ENCODE results near the gene ARID1A.

The ARID1A gene

DNA sequence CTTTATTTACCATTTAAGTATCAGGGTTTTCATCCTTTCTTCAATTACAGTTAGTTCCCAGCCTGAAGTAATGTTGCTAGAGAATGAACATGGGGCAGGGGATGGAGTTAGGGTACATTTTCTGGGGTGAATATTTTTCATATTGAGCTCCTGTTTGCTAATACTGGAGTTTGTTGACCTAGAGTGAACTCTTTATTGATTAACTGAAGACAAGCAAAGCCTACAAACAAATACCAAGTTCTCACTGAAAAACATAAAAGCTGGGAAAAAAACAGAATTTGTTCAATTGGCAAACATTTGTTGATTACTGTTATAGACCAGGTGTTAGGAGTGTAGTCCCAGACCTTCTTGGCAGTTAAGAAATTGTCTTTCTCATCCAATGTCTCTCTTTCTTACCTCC lies 63.7 kb downstream of the ARID1A start:
- DNase-seq (ENCODE audit: low read depth, low spot score) = no peak

DNA sequence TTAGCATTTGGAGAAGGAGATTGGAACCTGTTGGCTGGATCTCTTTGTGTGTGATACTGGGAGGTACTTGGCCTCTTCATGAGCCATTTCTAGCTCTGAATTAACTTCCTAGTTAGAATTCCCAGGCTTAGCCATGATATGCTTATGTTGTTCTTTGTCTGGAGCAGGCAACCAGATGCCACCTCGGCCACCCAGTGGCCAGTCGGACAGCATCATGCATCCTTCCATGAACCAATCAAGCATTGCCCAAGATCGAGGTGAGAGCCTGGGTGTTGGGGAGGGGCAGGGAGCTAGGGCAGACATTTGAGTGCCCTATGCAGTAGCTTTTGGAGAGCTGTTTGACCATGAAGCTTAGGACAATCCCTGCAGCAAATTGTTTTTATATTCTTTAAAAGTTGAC lies 65.4 kb downstream of the ARID1A start:
- DNase-seq (ENCODE audit: low read depth, low spot score) = no peak

DNA sequence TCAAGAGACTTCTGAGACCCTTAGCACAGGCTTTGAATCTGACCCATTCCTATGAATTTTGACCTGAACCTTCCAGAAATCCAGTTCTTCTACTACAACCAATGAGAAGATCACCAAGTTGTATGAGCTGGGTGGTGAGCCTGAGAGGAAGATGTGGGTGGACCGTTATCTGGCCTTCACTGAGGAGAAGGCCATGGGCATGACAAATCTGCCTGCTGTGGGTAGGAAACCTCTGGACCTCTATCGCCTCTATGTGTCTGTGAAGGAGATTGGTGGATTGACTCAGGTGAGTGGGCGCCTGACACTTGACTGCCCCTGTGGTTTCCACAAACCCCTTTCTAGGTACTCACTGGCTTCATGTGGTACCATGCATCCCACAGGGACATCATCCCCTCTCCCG lies 71.9 kb downstream of the ARID1A start:
- no peak for DNase-seq (ENCODE audit: low read depth, low spot score)

DNA sequence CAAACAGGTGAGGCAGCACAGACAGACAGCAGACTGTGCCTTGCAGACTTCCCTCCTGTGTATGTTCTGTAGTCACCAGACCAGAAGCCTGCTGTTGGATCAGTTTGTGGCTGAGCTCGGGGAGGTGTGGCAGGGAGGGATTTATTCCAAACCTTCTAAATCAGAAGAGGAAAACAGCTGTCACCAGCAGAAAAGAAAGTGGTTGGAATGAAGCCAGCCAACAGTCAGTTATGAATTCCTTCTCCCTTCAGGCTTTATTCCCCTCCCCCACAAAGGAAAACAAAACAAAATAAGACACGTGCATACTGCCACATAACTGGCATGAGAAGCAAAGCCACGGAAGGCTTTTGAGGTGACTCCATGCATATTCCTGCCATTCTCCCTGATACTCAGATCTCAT lies 72.9 kb downstream of the ARID1A start:
- DNase-seq (ENCODE audit: low read depth, low spot score) = no peak

DNA sequence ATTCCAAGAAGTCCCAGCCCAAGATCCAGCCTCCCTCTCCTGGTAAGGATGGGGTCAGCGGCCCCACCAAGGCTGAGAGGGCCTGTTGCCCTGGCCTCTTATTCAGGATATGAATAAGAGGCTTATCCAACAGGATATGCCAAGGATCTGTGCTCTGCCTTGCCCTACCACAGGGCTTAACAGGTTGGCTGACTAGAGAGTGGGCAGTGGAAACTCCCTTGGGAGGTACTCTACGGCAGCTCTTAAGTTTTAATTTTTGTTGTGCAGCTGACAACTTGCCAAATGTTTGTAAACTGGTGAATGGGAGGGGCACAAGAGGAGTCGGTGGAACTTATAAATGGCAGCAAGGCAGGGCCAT lies 75.4 kb downstream of the ARID1A start:
- DNase-seq (ENCODE audit: low read depth, low spot score) = no peak

DNA sequence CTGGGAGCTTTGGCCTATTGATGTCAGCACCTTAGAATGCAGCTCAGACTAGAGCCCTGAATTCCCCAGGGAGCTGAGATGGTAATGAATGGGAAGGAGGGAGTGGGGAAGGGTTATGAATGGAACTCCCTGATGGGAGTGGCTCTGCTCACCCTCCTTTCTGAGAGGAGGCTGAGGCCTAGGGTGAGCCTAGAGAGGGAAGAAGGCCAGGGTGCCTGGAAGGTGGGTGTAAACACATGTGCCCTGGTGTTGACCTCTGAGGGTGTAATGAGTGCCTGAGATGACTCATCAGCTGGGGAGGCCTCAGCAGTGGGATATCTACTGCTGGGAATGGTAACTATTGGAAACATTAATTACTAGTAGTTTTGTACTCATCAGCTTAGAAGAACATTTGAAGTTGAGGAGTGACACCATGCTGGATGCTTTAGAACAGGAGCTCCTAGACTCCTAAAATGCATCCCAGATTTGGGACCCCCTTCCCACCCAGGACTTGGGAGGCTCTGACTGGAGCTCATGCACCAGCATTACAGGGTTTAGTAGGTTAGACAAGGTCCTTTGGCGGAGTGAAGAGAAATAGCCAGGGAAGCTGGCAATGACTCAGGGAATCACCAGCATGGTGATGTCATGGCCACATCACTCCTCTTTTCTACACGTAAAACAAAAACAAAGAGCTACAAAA lies 76.0 kb downstream of the ARID1A start:
- peak; percentile 72 for DNase-seq (ENCODE audit: low read depth, low spot score)

DNA sequence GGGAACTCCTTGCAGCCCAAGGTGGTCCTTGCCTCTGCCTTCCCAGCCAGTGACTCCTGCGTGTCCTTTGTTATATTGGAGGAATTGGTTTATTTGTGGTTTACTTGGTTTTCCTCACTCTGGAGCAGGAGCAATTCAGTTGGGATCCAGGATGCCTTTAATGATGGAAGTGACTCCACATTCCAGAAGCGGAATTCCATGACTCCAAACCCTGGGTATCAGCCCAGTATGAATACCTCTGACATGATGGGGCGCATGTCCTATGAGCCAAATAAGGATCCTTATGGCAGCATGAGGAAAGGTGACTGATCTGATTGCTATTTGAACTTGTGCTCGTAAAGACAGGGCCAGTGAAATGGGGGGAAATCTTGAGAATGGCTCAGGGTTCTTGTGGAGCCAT lies 76.9 kb downstream of the ARID1A start:
- DNase-seq (ENCODE audit: low read depth, low spot score) = no peak

DNA sequence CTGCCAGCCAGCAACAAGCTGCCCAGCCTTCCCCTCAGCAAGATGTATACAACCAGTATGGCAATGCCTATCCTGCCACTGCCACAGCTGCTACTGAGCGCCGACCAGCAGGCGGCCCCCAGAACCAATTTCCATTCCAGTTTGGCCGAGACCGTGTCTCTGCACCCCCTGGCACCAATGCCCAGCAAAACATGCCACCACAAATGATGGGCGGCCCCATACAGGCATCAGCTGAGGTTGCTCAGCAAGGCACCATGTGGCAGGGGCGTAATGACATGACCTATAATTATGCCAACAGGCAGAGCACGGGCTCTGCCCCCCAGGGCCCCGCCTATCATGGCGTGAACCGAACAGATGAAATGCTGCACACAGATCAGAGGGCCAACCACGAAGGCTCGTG lies 78.6 kb downstream of the ARID1A start:
- DNase-seq (ENCODE audit: low read depth, low spot score) = no peak

DNA sequence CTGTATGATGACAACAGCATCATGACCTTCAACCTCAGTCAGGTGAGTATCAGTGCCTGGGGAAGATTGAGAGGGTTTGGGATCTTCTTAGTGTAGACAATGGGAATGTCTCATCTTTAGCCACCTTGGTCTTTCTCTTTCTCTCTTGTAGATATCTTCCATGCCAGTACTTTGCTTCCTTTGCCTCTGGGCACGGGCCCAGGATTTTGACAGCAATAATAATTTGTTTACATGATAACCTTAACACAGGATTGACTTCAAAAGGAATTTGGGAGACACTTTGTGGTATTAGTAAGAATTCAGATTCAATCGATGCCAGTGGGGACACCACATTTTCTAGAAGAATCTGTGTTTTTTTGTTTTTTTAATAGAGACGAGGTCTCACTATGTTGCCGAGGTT lies 79.9 kb downstream of the ARID1A start:
- DNase-seq (ENCODE audit: low read depth, low spot score) = no peak

DNA sequence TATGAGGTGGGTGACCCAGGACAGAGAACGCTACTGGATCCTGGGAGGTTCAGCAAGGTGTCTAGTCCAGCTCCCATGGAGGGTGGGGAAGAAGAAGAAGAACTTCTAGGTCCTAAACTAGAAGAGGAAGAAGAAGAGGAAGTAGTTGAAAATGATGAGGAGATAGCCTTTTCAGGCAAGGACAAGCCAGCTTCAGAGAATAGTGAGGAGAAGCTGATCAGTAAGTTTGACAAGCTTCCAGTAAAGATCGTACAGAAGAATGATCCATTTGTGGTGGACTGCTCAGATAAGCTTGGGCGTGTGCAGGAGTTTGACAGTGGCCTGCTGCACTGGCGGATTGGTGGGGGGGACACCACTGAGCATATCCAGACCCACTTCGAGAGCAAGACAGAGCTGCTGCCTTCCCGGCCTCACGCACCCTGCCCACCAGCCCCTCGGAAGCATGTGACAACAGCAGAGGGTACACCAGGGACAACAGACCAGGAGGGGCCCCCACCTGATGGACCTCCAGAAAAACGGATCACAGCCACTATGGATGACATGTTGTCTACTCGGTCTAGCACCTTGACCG lies 83.4 kb downstream of the ARID1A start:
- no peak for DNase-seq (ENCODE audit: low read depth, low spot score)

DNA sequence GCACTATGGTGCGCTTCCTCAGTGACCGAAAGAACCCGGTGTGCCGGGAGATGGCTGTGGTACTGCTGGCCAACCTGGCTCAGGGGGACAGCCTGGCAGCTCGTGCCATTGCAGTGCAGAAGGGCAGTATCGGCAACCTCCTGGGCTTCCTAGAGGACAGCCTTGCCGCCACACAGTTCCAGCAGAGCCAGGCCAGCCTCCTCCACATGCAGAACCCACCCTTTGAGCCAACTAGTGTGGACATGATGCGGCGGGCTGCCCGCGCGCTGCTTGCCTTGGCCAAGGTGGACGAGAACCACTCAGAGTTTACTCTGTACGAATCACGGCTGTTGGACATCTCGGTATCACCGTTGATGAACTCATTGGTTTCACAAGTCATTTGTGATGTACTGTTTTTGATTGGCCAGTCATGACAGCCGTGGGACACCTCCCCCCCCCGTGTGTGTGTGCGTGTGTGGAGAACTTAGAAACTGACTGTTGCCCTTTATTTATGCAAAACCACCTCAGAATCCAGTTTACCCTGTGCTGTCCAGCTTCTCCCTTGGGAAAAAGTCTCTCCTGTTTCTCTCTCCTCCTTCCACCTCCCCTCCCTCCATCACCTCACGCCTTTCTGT lies 84.6 kb downstream of the ARID1A start:
- DNase-seq (ENCODE audit: low read depth, low spot score) = no peak

DNA sequence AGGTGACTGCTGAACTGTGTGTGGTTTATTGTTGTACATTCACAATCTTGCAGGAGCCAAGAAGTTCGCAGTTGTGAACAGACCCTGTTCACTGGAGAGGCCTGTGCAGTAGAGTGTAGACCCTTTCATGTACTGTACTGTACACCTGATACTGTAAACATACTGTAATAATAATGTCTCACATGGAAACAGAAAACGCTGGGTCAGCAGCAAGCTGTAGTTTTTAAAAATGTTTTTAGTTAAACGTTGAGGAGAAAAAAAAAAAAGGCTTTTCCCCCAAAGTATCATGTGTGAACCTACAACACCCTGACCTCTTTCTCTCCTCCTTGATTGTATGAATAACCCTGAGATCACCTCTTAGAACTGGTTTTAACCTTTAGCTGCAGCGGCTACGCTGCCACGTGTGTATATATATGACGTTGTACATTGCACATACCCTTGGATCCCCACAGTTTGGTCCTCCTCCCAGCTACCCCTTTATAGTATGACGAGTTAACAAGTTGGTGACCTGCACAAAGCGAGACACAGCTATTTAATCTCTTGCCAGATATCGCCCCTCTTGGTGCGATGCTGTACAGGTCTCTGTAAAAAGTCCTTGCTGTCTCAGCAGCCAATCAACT lies 85.5 kb downstream of the ARID1A start:
- no peak for DNase-seq (ENCODE audit: low read depth, low spot score)

DNA sequence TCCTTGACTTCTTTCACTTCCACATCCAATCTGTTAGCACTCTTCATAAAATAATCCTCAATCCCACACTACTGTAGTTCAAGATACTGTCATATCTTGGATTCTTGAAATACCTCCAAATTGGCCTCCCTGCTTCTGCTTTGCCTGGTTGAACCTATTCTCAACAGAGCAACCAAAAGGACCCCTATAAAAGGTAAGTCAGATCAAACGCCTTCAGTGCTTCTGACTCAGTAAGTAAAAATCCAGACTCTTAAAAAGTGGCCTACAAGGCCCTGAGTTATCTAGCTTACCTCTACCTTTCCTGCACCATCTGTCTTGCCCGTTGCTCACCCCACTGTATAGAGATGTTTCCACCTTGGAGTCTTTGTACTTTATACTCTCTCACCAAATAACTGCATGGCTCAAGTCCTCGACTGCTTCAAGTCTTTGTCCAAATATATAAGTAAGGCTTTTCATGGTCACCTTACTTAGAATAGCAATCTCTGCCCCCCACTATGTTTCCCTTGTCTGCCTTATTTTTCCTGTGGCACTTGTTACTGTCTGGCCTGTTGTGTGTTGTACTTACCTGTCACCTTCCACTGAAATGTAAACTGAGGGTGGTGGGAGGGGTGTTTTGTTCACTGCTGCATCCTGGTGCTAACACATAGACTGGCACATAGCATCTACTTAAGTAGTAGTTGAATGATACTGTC lies 86.9 kb downstream of the ARID1A start:
- DNase-seq (ENCODE audit: low read depth, low spot score) = no peak

DNA sequence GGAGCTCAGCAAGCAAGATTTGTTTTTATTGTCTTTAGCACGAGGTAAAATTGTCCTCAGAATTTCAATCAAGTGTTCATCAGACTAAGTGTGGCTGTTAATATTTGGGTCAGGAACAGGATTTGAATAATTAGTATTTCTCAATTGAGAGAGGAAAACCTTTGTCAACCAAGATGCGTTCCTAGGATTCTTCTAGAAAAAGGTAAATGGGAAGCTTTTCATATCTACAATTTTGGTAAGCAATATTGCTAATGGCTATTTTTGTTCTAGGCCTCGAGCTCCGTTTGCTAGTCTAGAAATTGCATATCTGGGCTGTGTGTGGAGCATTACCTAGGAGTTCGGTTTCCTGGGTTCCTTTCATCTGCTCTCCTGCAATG lies 87.8 kb downstream of the ARID1A start:
- DNase-seq (ENCODE audit: low read depth, low spot score) = no peak

DNA sequence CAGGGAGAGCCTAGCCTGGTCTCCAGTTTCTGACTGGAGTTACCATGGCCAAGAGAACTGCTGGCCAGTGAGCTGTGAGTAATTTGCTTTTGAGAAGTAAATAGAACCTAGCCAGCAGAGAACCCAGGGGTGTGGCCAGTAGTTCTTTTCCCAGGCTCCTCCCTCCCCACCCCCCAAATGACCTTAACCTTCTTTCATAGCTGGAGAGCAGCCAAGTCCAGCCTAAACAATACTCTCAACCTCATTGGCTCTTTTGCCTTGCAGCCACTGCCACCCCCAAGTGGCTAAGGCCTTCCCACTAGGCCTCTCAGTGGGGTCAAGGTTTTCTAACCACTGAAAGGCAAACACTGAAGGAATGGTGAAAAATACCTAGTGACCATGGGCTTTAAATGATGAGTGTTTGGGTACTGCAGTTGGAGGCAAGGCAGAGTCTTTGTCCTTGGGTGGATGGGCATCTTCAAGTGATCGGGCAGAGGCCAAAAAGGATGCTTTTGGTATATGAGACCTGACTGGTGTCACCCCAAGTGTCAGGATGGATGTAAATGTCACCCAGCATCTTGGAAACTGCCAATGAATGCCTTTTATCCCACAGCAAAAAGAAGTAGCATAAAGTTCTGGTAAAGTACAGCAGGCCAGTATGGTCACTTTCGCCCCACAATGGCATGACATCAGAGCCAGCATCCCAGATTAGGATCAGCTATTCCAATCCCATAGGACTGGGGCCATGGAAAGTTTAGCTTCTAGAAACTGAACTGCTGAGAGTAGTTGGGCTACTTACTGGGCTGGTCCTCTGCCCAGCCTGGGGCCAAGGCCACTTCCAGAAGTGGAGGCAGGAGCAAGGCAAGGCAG lies 88.4 kb downstream of the ARID1A start:
- DNase-seq (ENCODE audit: low read depth, low spot score) = peak; percentile 86

DNA sequence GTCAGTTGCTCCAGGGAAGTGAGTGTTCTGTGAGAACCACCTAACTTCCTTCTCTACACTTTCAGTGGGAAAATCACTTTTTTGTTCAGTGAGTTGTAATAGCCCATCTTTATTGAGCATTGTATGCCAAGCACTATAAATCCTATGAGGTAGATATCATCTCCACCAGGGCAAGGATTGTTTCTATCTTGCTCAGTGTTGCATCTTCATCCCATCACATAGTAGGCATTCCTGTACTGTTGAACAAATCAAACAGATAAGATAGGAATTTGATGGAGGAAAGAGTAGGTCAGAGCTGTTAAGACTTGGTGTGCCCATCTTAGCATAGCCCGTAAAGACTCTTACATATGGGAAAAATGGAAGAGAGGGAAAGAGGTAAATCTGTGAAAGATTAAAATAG lies 89.1 kb downstream of the ARID1A start:
- DNase-seq (ENCODE audit: low read depth, low spot score) = no peak

DNA sequence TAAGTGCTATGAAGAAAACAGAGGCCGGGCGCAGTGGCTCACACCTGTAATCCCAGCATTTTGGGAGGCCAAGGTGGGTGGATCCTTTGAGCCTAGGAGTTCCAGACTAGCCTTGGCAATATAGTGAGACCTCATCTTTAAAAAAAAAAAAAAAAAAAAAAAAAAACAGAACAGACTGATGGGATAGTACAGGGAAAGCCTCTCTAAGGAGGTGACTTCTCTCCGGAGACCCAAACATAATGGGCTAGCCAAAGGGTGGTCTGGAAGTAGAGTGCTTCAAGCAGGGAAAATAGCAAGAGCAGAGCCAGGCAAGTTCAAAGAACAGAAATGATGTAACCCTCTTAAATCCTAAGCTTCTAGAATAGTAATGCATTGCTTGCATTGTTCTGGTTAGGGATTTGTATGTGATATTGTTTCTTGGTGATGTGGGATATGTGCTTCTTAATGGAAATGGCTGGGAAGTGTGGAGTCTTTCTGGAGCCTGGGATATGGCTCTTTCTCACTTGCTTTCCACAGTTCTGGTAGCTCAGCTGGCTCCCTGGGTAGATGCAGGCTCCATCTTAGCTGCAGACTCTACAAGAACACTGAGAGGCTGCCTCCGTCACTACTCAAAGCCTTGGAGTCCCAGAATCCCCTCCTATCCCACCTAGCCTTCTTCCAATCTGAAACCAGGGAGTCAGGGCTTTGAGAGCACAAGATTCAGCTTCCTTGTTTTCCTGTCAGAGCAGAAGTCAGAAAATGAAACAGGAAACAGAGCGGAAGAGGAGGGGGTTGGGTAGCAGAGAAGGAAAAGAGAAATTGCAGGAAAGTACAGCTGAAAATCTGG lies 90.0 kb downstream of the ARID1A start:
- DNase-seq (ENCODE audit: low read depth, low spot score) = no peak

DNA sequence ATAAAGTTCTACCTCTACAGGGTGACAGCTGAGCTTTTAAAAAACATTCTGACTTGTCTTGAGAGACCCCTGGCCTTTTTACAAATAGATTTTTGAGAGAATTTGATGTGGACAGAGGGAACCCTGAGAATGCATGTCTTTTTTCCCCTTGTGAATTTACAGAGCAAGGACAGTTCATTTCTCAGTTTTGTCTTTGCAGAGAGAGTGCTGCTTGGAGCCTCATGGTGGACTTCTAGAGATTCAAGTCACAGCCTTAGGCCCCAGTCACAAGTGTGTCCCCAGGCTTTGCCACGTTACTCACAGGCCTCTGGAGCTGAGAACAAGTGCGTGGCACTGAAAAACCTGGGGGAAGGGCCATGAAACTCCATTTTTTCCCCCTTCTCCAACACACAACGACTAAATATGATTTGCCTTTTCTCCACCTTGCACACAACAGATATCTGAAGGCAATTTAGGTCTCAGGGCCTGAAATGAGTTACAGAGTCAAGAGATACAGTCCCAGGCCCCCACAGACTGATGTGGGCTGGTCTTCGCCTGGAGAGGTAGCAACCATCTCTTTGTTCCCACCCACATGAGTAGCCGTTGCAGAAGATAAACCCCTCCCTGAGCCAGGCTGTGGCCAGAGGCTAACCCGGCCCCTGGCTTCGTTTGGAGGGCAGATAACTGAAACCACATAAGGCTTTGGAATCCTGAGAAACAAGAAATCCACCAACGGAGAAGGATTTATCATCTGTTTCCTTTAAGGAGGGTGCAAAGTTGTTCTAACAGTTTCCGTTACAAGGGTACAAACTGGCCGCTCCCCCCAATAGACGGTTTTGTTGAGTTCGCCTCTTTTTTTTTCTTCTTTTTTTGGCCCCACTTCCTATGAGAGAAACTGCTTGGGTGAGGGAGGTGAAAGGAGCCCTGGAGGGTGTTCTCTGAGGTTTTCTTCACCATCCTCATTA lies 90.9 kb downstream of the ARID1A start:
- no peak for DNase-seq (ENCODE audit: low read depth, low spot score)

DNA sequence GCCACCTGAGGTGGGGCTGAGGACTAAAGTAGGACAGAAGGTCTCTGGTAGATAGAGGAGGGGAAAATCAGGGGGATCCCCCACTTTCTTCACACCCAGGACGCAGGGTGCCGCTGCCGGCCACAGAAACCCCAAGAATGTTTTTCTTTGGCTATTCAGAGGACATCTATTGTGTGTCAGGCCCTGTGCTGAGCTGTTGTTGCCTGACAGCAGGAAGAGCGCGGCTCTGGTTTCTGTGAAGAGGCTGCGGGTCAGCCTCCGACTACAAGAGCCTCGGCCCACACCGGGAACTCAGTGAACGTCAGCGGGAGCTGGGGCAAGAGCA lies 91.5 kb downstream of the ARID1A start:
- no peak for DNase-seq (ENCODE audit: low read depth, low spot score)

Data from smooth muscle cell of the brain vasculature (primary cell).